Upper lobe of left lung (tissue), 6 donors: ENCODE results near the gene GALNT10. TPM values are rescaled to one million over a fixed set of nuclear protein-coding genes. Genes with fewer than 3 reads are reported as not detected.

Experiments
- ATAC-seq, 2 donors: fragments of 200-7000 bp; cut with Tn5 transposase; one replicate each; pipeline ENCODE4 v1.9.1; 2022; ENCODE audit warnings: mild to moderate bottlenecking in 2 of 2, moderate library complexity in 2 of 2; ENCODE audit not compliant: low FRiP score in 2 of 2
- DNase-seq, 2 donors: peaks; one replicate each; pipeline ENCODE4 v3.0.0-alpha.2; 2019 to 2020
- H3K27ac ChIP-seq, 4 donors: fragments of 200-600 bp; sonication (generic); one replicate each; pipeline ENCODE4 v1.5.1; 2016 to 2019
- H3K27me3 ChIP-seq, 4 donors: fragments of 200-600 bp; sonication (generic); one replicate each; pipeline ENCODE4 v1.5.1; 2017 to 2019
- H3K36me3 ChIP-seq, 4 donors: fragments of 200-600 bp; sonication (generic); one replicate each; pipeline ENCODE4 v1.5.1; 2016 to 2019
- H3K4me1 ChIP-seq, 4 donors: fragments of 200-600 bp; sonication (generic); one replicate each; pipeline ENCODE4 v1.5.1; 2018 to 2019
- H3K4me3 ChIP-seq, 4 donors: fragments of 200-600 bp; sonication (generic); one replicate each; pipeline ENCODE4 v1.5.1; 2017 to 2019; ENCODE audit warnings: mild to moderate bottlenecking in 2 of 4, moderate library complexity in 1 of 4
- H3K9me3 ChIP-seq, 4 donors: fragments of 200-600 bp; sonication (generic); one replicate each; pipeline ENCODE4 v1.5.1; 2018 to 2019
- EP300 ChIP-seq, 4 donors: sonication (generic); formaldehyde crosslinking; IDR thresholded peaks; one replicate each; pipeline ENCODE4 v1.5.1; 2017; ENCODE audit warnings: antibody characterized with exemption in 4 of 4, control low read depth in 2 of 4
- POLR2A ChIP-seq, 4 donors: fragments of 450-650 bp; IDR thresholded peaks; one replicate each; pipeline ENCODE4 v1.5.1; 2016 to 2017; ENCODE audit warnings: antibody characterized with exemption in 4 of 4, mild to moderate bottlenecking in 2 of 4
- POLR2AphosphoS5 ChIP-seq, 2 donors: sonication (generic); formaldehyde crosslinking; IDR thresholded peaks; one replicate each; pipeline ENCODE4 v1.5.1; 2017; ENCODE audit warnings: antibody characterized with exemption in 2 of 2
- WGBS, 2 donors: methylation state at CpG; one replicate each; pipeline ENCODE4 v1.1.5; 2017 to 2018; 5-methylcytosine and 5-hydroxymethylcytosine counted together
- total RNA-seq, 6 donors: library from RNA; depleted of rRNA in 4 of 6; stranded (reverse); fragments of >200 nt in 4 of 6; gene quantifications; one replicate each; pipeline versions ENCODE4 v1.1.0 to v1.2.1, GENCODE V29; 2016 to 2021
- TF ChIP-seq, protein P1 (sequence below), 6 experiments: fragments of 450-650 bp in 4 of 6; fragments of 200-600 bp in 2 of 6; sonication (generic) in 2 of 6; IDR thresholded peaks; one replicate each; pipeline ENCODE4 v1.5.1; 2016 to 2019; ENCODE audit warnings: antibody characterized with exemption in 6 of 6
- donor health status: DM: no; HTN: no; CAD: no; lungs with moderate emphysema.
- donor health status: DM: no; HTN: yes; CAD: no; lungs with severe emphysema.

The GALNT10 gene
- total RNA-seq, 6 donors from 2014 or later, result 38.6 to 118 (median 66.4) TPM

DNA sequence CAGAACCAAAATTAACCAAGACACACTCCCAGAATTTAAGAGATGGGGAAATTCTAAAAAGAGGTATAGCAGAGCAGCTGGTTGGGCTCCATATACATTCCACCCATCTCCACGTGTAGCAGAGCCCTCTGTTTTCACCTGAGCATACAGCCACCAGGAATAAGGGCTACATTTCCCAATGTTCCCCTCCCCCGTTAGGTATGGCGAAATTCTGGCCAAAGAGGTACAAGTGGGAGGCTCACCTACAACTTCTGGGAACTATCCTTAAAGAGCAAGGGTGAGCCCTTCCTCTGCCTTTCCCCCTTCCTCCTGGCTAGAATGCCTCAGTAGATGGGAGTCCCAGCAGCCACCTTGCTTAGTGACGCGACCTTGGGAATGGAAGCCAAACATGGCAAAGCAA is 250.0 kb downstream of the GALNT10 start:
- Histone ChIP-seq H3K9me3 (no peaks in the 10 kb centered on the region), H3K36me3 (peaks cover 12 to 61% (median 26%) of the 10 kb centered on the region in 4 donors), H3K4me3 (no peak overlapping the region), H3K27me3 (no peaks in the 10 kb centered on the region), H3K27ac (no peak overlapping the region), H3K4me1 (peaks cover 4 to 12% (median 9%) of the 10 kb centered on the region in 4 donors)
- TF ChIP-seq POLR2AphosphoS5 (IDR thresholded peaks at IDR 0.05) (no peak), EP300 (IDR thresholded peaks at IDR 0.05) (no peak), POLR2A (IDR thresholded peaks at IDR 0.05) (no peak)
- TF ChIP-seq, protein P1, sequence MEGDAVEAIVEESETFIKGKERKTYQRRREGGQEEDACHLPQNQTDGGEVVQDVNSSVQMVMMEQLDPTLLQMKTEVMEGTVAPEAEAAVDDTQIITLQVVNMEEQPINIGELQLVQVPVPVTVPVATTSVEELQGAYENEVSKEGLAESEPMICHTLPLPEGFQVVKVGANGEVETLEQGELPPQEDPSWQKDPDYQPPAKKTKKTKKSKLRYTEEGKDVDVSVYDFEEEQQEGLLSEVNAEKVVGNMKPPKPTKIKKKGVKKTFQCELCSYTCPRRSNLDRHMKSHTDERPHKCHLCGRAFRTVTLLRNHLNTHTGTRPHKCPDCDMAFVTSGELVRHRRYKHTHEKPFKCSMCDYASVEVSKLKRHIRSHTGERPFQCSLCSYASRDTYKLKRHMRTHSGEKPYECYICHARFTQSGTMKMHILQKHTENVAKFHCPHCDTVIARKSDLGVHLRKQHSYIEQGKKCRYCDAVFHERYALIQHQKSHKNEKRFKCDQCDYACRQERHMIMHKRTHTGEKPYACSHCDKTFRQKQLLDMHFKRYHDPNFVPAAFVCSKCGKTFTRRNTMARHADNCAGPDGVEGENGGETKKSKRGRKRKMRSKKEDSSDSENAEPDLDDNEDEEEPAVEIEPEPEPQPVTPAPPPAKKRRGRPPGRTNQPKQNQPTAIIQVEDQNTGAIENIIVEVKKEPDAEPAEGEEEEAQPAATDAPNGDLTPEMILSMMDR (IDR thresholded peaks at IDR 0.05), result no peak
- WGBS, 2 donors, result 90 to 92% methylated on average over 5 of the region's 5 CpGs
- no peak for ATAC-seq
- DNase-seq, result peak in 1 of 2 donors; percentile 25

DNA sequence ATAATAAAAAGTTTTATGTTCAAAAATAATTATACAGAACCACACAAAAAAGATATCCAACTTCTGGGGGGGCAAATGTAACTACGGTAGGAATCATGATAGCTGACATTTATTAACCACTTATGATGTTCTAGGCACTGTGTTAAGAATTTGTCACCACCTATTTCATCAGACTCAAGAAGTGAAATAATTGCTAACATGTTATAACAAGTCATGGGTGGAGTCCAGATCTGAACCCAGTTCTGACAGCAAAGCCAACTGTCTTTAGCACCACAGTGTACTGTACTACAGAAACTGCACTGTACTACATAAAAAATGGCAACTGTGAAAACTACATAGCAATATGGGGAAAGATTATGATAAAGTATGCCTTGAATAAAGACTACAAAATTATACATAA is 252.3 kb downstream of the GALNT10 start:
- Histone ChIP-seq H3K36me3 (peaks cover 7 to 43% (median 16%) of the 10 kb centered on the region in 4 donors), H3K9me3 (no peaks in the 10 kb centered on the region), H3K4me3 (no peak overlapping the region), H3K27ac (no peak overlapping the region), H3K4me1 (peaks cover 14 to 23% (median 19%) of the 10 kb centered on the region in 4 donors), H3K27me3 (no peaks in the 10 kb centered on the region)
- DNase-seq (no peak), ATAC-seq (no peak)
- 88 to 90% methylated on average over 1 of the region's 1 CpG for WGBS, 2 donors
- TF ChIP-seq, protein P1 (IDR thresholded peaks at IDR 0.05), result no peak
- TF ChIP-seq POLR2AphosphoS5 (IDR thresholded peaks at IDR 0.05) (no peak), EP300 (IDR thresholded peaks at IDR 0.05) (no peak), POLR2A (IDR thresholded peaks at IDR 0.05) (no peak)

DNA sequence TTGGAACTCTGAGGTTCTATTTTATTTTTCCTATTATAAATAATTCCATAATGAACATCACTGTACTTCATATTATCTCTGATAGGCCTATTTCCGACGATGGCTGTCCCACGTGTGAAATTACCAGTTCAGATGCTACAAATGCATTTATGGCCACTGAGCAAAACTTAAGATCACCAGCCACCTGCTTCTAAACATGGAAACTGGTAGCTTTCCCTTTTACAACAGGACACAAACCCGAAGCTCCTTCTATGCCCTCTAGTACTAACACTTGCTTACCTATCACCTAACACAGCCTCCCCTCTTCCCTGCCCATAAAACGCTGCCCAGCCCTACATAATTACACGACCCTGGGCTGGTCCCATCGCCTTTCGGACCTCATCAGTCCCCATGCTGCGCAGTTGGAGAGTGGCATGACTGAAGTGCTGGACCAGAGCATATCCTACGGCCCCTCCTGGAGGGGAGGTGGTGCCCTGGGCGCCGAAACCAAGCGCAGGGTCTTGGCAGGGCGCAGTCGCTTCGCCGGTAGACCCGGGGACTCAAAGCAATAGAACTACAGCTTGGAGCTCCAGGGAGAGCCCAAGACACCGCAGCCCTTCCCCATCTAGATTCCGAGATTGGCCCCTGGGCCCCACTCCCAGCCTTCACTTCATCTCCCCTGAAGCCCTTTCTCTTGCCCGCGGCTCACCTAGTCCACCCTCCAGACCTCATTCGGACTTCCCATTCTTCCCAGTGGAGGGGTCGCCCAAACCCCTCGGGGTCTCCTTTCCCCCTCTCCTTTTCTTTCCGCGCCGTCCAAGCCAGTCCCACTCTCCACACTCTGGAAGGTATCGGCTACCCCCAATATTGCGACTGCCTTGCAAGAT is 254.3 kb downstream of the GALNT10 start:
- DNase-seq, result peak; percentile 34 to 50
- Histone ChIP-seq H3K27ac (peak overlapping the region; percentile 85 to 93 (median 88)), H3K4me1 (peaks cover 23 to 34% (median 31%) of the 10 kb centered on the region in 4 donors), H3K9me3 (no peaks in the 10 kb centered on the region), H3K36me3 (peaks cover 2 to 23% (median 7%) of the 10 kb centered on the region in 4 donors), H3K4me3 (peak overlapping the region; percentile 76 to 99 (median 96)), H3K27me3 (no peaks in the 10 kb centered on the region)
- WGBS, 2 donors, result 4 to 6% methylated on average over 21 to 30 of the region's 30 CpGs
- TF ChIP-seq, protein P1 (IDR thresholded peaks at IDR 0.05), result no peak
- TF ChIP-seq EP300 (IDR thresholded peaks at IDR 0.05) (no peak), POLR2A (IDR thresholded peaks at IDR 0.05) (no peak), POLR2AphosphoS5 (IDR thresholded peaks at IDR 0.05) (no peak)
- ATAC-seq, result peak; percentile 6 to 30

DNA sequence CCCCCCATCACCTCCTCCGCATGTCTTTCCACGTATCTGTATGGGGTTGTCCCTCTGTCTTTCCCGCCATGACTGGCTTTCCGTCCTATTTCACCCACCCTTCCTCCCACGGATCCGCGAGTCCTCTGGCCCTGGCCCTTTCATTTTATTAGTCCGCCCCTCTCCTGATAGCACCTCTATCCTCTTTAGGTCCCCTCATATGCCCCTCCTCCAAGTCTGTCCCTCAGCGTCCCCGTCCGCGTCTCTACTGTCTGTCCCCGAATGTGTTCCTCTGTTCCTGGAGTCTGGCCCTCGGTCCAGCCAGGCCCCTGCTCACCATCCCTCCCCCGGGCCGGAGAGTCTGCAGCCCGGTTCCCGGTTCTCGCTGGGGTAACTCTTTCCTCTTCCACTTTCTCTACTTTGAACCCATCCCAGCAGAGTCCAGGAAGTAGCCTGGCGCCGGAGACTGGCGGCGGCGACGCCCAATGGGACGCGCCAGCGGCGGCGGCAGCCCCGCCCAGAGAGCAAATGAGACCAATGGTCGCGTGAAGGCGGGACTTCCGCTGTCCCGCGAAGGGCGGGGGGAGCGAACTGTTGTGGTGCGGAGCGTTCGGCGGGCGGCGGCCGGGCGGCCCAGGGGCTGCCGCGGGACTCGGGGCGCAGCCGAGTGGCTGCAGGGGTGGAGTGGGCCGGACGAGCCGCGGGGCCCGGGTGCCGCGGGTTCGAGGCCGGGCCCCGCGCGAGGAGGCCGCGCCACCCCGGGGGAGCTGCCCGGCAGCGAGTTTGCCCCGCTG is 255.1 kb downstream of the GALNT10 start, which contains the start of gene SAP30L:
TSS of gene SAP30L (plus strand) at position 576 of the 773 bp plus-strand sequence. CDS start 608 bp downstream, outside the sequence.
- Histone ChIP-seq H3K27me3 (no peaks in the 10 kb centered on the region), H3K27ac (peak within 1 kb of the TSS; percentile 85 to 93 (median 88)), H3K4me3 (peak within 1 kb of the TSS; percentile 87 to 99 (median 96)), H3K36me3 (peaks cover 0 to 18% (median 4%) of the 10 kb centered on the region in 4 donors), H3K9me3 (no peaks in the 10 kb centered on the region), H3K4me1 (peaks cover 23 to 34% (median 31%) of the 10 kb centered on the region in 4 donors)
- peak; percentile 94 to 100 for DNase-seq
- WGBS, 2 donors, result 1 to 2% methylated on average over 23 to 33 of the region's 70 CpGs
- peak; percentile 98 for ATAC-seq
- TF ChIP-seq, protein P1 (IDR thresholded peaks at IDR 0.05), result no peak
- TF ChIP-seq EP300 (IDR thresholded peaks at IDR 0.05) (no peak), POLR2A (IDR thresholded peaks at IDR 0.05) (peak in 3 of 4 donors; percentile 67 to 91 (median 90)), POLR2AphosphoS5 (IDR thresholded peaks at IDR 0.05) (peak; percentile 78 to 90)
